Stromal cell of bone marrow (primary cell): ENCODE data around the gene ACTC1.
"Not testable (repeated sequence)": the region's sequence is repeated elsewhere in the genome, so short reads cannot be mapped to it uniquely, and the experiment has no call there.

Experiments used
- DNase-seq: peaks from one replicate; pipeline ENCODE4 v3.0.0-alpha.2; 2012; ENCODE audit warnings: low read depth

The ACTC1 gene

DNA sequence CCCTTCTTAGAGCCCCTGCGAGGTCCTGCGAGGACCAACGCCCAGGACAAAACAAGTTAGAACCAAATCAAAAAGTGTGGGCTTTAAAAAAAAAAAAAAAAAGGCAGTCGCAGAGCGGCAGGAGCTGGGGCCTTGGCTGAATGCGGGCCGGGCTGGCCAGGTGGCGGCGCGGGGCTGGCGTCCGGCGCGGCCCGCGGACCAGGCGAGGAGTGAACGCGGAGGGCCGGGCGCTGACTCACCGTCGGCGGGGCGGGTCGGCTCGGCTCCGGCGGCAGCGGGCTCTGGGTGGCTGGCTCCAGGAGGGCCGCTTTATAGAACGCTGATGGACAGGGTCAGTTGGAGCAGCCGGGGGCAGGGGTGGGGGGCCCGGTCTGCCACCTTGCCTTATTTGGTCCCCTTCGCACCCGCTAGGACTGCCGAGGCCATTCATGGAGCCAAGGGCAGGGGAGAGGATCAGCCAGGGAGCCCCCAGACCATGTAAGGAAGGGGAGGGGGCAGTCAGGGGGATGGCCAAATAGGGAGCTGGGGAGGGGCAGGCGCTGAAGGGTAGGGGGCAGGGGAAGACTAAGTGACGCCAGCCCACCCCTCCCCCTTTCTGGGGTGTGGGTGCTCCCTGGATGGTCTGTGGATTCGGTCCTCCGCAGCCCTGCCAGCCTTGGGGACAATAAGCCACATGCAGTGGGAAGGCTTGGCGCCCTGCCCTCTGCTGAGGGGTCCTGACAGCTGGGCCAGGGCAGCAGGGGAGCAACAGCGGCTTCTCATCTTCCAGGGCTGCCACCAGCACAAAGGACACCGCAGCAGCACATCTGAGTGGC, at the start of gene ACTC1:
ACTC1 (minus strand) TSS at position 283 of the 815 bp plus-strand sequence. CDS start 741 bp downstream, outside the sequence.
- DNase-seq, result peak; percentile 25

DNA sequence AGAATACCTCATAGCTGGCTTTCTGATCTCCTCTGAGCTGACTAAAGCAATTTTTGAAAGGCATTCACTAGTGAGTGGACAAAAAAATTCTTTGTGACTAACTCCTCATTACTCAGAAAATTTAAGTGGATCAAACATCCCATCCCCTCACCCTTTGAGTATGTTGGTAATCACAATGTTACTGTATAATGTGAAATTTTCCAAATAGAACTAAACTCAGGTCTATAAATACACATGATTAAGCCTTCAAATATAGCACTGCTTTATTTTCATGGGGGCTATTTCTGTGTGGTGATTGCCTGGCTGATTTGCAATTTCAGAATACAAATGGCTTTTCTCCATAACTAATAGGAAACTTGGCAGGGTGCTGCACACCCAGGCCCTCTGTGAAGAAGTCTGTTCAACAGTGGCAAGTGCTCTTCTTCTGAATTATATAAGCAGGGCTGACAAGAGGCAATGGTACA, 45.9 kb upstream of the ACTC1 start:
- DNase-seq, result peak; percentile 59

DNA sequence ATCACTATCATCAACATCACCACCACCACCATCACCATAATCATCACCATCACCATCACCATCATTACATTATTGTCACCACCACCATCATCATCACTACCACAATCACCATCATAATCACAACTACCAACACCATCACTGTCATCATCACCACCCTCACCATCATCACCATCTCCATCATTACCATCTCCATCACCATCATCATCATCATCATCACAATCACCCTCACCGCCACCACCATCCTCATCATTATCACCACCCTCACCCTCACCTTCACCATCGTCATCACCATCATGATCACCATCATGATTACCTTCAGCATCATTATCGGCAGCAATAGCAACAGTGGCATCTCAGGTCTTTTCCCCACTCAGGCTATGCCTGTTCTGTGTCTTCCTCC, 42.9 kb upstream of the ACTC1 start:
- no peak for DNase-seq

DNA sequence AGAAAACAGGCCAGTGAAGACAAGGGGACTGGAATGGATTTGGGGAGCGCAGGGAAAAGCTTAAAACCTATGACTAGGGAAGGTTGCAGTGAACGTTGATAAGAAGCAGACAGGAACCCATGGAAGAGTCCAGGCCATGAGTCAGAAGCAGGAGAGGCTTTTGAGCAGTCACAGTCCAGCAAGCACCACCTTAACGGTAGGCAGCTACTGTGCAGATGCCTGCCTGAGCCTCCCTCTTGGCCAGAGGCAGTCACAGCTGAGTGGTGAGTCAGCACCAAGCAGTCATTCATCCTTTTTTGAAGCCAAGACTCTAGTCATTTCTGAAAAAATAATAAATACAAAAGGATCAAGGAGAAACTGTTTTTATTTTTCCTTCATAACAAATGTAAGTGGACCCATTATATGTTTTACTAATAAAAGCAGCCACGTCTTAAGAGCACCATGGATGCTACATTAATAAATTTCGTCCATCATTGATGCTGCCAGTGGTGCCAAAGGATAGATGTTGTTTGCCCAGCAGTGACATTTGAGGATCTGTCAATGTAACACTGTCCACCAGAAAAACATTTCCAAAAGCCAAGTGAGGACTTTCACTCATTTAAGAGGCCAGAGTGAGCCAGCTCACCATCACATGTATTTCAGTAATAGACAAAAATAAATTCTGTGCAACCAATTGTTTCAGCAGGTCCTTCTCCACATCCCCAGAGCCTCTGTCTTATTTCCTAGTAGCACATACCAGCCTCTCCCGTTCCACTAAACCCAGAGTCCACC, 42.1 kb upstream of the ACTC1 start:
- peak; percentile 67 for DNase-seq

DNA sequence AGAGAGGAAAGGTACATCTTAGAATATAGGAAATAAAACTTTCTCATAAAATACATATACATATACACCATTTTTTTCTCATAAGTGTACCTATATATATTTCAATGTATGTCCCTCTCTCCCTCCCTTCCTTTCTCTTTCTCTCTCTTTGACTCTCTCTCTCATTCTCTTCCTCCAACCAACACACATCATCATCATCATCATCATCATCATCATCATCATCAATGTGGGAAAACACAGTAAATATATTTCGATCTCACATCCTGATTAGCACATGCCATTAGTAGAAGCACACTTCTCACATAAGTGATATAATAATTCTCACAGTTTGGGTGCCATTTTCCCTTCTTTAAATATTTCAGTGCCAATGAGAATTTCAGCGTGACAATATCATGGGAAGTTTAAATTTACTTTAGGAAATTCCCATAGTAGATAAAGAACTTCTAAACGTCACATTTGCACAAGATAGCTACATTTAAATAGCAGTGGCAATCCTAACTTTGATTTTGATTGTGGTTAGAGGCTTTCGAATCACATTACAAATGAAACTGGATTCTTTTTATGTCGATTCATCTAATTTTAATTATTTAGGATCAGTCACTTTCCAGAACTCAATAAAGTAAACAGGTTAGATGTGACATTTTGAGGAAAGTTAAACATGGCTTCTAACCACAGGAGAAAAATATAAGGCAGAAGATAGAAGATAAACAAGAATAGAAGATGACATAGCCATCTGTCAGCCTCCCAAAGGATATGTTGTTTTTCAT, 33.0 kb upstream of the ACTC1 start:
- DNase-seq, result no peak

DNA sequence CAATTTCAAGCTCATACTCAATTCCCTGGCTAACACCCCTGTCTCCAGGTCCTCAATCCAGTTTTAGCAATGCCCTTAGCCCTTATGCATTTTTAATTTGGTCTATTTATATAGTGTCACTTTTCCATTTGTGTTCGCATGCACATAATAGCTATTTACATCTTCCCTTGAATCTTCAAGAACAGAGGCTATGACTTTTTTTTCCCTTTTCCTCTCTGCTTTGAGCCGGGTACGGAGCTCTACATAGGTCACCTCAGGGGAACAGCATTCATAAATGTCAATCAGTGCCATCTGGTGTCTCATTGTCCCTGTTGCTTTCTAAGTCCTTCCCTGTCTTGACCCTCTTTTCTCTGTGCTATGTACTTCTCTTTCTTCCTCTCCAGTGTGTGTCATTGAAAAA, 26.5 kb upstream of the ACTC1 start:
- DNase-seq, result no peak

DNA sequence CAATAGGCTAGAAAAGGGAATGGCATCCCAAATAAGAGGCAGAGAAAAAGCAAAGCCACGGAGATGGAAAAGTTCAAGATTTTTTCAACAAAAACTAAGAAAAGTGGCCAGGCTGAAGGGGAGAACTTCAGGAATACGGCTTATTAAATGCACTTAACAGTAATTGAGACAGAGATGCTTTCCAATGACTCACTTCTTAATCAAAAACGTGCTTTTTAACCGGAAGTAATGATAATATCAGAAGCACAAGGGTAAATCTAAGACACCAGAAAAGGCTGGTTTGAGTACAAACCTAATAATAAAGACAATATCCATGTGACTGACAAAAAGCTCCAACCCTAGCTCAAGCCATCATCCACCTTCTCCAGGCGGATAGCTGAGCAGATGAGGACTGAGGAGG, 24.8 kb upstream of the ACTC1 start:
- no peak for DNase-seq

DNA sequence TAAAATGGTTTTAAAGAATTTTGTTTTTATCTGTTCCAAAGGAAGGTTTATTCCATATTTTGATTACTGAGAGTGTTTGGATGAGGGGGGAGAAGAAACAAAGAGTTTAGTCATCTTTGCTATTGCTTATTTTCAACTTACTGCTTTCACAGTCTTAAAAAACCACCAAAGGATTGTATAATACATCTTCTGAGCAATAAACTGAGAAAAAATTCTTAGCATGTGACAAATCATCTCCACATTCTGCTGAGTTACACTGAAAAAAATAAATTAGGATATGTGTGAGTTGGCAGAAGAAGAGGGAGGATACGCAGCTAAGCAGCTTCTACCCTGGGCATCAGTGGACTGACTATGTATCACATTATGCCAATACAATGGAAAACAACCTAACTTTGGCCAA, 23.2 kb upstream of the ACTC1 start:
- DNase-seq, result no peak

DNA sequence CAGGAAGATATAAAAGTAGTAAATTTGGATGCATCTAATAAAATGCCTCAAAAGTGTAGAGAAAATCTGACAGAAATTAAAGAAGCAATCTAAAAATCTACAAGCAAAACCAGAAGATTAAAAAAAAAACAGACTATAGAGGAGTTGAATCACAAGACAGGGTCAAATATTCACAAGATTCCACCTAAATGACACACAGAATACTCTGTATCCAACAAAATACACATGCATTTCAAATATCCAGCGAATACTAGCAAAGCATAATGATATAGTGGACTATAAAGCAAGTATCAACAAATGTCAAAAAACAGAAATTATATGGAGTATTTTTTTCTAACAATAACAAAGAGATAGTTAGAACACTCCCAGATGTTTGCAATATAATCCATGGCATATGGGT, 20.5 kb upstream of the ACTC1 start:
- DNase-seq, result no peak

DNA sequence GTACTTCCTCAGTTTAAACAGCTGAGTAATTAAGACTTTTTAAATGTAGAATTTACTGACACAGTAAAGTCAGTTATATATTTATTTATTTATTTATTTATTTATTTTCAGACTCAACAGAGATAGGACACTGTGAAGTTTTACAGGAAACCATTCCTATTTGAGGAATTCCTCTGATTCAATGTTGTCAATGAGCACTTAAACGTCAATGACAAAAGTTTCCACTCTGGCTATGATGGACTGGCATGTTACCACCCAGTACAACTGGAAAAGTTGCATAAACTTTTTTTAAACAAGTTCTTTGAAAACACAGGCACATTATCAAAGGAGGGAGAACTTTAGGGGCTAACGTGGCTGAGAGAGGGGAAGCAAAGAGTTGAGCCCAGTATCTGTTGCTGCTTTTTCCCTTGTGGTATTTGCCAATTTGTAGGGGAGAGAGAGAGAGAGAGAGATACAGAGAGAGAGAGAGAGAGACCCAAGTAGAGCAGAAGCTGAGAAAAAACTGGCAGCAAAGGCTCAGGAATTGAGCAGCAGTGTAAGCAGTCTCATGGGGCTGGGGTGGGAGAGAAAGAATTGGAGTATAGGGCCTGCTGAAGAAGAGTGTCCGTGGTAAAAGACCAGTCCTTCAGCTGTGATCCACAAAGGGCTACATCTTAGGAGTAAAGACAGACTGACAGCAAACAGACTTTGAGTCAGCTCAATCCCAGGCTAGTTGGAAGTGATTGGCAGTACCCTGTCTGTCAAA, 18.3 kb upstream of the ACTC1 start:
- DNase-seq, result no peak

DNA sequence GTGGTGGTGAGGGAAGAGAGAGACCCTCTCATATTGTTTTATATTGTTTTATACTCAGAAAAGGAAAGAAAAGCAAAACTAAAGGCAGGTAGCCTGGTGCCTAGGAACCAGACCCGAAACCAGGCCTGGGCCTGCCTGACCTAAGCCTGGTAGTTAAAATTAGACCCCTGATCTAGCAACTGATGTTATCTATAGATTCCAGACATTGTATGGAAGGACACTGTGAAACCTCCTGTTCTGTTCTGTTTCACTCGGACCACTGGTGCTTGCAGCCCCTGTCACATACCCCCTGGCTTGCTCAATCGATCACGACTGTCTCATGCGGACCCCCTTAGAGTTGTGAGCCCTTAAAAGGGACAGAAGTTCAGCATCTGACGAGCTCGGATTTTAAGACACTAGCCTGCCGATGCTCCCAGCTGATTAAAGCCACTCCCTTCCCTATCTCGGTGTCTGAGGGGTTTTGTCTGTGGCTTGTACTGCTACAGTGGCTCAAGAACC, 17.6 kb upstream of the ACTC1 start:
- DNase-seq, result not testable (repeated sequence)

DNA sequence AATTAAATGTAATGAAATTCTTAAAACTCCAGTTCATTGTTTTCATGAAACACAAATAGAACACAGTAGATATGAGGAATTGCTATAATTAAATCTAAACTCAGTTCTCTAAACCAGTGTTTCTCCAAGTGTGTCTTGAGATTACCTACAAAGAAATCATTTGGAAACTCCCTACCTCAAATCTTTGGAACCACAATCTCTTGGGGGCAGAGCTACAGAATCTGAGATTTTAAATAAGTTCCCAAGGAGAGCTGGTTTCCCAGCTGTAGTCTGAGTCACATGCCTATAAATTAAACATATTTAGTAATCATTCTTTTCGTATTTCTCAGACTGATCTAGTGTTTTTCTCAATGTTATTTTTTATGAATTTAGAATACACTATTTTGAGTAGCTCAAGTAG, 17.0 kb upstream of the ACTC1 start:
- peak; percentile 44 for DNase-seq

DNA sequence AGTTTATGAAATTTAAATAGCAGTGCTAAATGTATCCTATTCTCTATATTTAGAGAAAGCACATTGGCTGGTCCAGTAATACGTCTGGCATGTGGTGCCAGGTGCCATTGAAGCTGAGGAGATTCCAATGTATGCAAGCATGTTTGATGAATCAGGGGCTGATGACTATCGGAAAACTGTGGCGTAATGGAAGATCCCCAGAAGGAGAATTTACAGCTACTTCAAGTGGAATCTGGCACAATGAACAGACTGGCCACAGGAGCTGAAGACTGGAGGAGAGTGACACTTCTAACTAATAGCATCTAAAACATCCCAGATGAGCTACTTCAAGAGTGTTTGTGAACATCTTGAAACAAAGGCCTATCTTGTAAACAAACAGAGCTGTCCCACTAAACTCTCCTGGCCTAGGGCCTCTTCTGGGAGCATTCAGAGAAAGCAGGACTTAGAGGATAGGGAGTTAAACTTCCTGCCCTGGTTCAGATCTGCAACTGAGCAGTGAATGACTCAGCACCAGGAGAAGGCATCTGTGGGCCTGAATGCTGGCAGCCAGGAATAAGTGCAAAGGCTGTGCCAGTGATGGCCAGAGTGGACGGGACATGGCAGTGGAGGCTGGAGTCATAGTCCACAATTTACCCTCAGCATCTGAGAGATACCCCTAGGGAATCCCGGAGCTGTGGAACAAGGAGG, 15.2 kb upstream of the ACTC1 start:
- DNase-seq, result peak; percentile 96

DNA sequence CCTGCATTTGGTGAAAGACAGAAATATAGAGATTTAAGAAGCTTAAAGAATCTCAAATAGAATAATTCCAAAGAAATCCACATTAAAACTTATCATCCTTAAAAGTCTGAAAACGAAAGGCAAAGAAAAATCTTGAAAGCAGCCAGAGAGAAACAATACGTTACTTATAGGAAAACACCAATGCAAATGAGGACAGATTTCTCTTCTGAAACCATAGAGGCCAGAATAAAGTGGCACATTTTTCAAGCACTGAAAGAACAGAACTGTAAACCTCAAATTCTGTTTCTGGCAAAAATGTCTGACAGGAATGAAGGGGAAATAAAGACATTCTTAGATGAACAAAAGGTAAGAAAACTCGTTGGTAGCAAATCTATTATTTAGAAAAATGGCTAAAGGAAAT, 13.8 kb upstream of the ACTC1 start:
- no peak for DNase-seq

DNA sequence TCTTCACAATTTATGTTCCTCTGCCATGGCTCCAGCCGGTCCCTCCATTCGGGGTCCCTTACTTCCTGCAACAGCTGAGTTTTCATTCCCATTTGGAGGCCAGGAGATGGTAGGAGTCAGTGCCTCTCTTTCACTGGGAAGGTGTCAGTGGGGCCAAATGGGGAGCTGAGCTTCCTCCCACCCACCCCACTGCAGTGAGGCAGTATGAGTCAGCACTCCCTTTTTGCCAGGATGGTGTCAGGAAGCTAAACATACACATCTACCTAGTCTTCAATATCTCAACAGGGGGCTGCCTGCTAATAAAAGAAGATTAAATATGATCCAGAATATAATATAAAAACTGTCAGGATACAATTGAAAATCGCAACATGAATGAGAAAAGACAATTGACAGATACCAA, 12.7 kb upstream of the ACTC1 start:
- no peak for DNase-seq

DNA sequence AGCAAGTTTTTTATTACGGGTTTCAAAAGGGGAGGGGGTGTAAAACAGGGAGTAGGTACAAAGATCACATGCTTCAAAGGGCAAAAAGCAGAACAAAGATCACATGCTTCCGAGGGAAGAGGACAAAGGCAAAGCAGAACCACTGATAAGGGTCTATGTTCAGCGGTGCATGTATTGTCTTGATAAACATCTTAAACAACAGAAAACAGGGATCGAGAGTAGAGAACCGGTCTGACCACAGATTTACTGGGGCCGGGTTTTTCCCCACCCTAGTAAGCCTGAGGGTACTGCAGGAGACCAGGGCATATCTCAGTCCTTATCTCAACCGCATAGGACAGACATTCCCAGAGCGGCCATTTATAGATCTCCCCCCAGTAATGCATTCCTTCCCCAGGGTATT, 11.9 kb upstream of the ACTC1 start:
- DNase-seq, result not testable (repeated sequence)

DNA sequence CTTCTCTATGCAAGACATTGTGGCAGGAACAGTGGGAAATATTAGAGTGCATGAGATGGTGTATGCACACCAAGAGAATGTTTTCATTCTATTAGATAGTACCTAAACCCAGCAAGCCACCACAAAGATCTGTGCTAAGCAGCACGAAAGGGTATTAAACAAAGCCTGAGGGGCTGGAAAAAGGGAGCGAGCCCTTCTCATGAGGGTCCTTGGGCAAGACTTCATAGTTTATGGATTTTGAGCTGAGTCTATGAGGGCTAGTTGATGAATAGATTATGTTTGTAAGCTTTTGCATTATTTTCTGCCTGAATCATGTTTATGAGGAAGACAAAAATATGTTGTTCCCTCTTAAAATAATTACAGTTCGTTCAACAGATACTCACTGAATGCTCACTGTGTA, 9.4 kb upstream of the ACTC1 start:
- DNase-seq, result no peak

DNA sequence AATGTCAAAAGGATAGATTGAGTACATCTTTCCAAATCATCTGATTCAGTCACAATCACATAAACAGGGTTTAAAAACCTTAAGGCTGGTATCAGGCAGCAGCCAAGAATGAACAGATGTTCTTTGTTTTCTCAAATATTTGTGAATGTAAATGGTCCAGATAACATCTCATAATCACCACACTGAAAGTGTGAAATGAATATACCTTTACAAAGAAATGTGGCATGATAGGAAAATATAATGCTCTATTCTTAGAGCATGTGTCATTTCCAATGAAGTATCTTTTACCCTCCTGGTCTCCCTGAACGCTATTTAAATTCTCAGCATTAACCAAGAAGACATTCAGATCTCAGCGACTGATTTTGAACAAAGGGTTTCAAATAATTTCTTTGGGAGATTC, 8.8 kb upstream of the ACTC1 start:
- no peak for DNase-seq

DNA sequence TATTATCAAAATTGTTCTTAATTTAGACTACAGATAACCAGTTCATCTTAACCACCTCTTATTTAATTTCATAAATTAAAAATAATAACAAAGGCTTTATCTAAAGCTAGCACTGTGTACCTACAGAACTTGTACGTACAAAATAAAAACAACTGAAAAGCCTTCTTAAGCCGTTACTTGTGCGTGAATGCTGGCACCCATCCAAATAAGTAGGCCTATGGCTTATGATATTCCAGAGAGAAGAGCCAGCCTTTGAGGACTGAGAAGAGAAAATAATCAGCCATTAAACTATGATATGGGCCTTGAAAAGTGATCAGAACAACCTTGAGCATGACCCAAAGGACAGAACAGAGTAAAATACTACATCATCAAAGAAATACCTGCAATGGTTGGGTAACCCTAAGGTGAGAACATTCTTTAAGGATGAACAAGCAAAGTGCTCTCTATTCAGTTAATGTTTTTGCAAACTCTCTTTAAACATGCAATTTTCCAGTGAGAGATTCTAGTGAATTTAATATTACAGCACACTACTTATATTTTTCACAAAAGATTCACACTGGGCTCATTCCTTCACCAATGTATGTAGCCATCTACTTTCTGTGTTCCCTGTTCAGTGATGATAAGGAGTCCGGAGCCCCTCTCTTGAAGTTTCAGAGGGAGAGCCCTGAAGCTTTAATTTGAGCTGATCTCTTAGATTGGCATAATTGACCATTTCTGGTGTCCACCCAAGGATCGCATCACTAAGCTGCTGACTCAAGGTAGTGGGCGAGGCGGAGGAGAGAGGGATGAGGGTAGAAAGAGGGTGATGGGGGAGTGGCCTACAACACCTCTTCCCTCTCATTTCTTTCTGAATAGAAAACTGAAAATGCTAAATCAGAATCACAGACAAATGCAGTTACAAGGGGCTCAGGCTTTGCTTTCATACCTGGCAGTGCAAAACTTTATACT, 7.7 kb upstream of the ACTC1 start:
- DNase-seq, result no peak

DNA sequence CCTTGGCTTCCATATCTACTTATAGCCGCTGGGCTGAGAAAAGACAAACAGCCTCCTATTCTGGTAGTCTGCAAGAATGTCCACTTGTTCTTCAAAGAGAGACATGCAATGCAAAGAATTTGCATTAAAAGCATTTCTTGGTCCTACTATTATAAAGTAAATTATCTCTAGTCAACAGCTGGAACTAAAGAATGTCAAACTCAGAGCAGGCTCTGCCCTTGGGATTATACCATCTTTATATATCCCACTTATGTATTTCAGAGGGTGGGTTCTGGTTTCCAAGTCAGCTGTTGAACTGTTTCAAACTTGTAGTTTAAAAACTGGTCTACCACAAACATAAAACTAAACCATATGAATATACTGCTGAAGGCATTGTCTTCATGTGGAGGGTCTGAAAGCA, 7.0 kb upstream of the ACTC1 start:
- DNase-seq, result no peak
